ENCODE measurements around the gene SERPINB7.

SERPINB7 gene

GRCh38 chr18:63832470-63832869 lies 57.3 kb downstream of the SERPINB7 start:
- Histone ChIP-seq H2AFZ (ENCODE audit: low read depth) (no peak overlapping the region), H3K4me2 (no peak overlapping the region)
- TF ChIP-seq CTCF (conservative IDR thresholded peaks at IDR 0.05; ENCODE audit: low read depth, low read length): no peak

GRCh38 chr18:63834471-63835113 lies 59.4 kb downstream of the SERPINB7 start:
- H3K79me2 ChIP-seq (ENCODE audit: insufficient read depth, low read depth): no peaks in the 10 kb centered on the region
- no peaks in the 10 kb centered on the region for H3K27me3 ChIP-seq (ENCODE audit: insufficient read depth, low read depth)
- no peaks in the 10 kb centered on the region for H3K36me3 ChIP-seq (ENCODE audit: insufficient read depth)
- no peak overlapping the region for H2AFZ ChIP-seq (ENCODE audit: low read depth)
- no peak overlapping the region for H3K4me3 ChIP-seq (IDR thresholded peaks at IDR 0.05; ENCODE audit: insufficient read depth, low read depth, low read length)
- H3K4me1 ChIP-seq (ENCODE audit: low read depth, poor library complexity, severe bottlenecking): peaks cover 10% of the 10 kb centered on the region
- H3K27ac ChIP-seq: no peak overlapping the region
- no peak overlapping the region for H3K9ac ChIP-seq
- H4K20me1 ChIP-seq (ENCODE audit: insufficient read depth): no peaks in the 10 kb centered on the region; the same call in 1 of the 2 replicates
- TF ChIP-seq CTCF (conservative IDR thresholded peaks at IDR 0.05; ENCODE audit: low read depth, low read length): no peak
- no peak overlapping the region for H3K4me2 ChIP-seq

More at GRCh38 chr18:63832470-63832869, 57.3 kb downstream of the SERPINB7 start:
- no peaks in the 10 kb centered on the region for H4K20me1 ChIP-seq (ENCODE audit: insufficient read depth)
- H3K27ac ChIP-seq: no peak overlapping the region
- H3K79me2 ChIP-seq (ENCODE audit: insufficient read depth, low read depth): no peaks in the 10 kb centered on the region
- no peaks in the 10 kb centered on the region for H3K36me3 ChIP-seq (ENCODE audit: insufficient read depth)
- H3K27me3 ChIP-seq (ENCODE audit: insufficient read depth, low read depth): no peaks in the 10 kb centered on the region
- H3K9ac ChIP-seq: no peak overlapping the region
- peaks cover 10% of the 10 kb centered on the region for H3K4me1 ChIP-seq (ENCODE audit: low read depth, poor library complexity, severe bottlenecking)
- no peak overlapping the region for H3K4me3 ChIP-seq (IDR thresholded peaks at IDR 0.05; ENCODE audit: insufficient read depth, low read depth, low read length)

- H3K9ac ChIP-seq: no peak overlapping the region
- no peak for TF ChIP-seq CTCF (conservative IDR thresholded peaks at IDR 0.05; ENCODE audit: low read depth, low read length)
- H3K27ac ChIP-seq: no peak overlapping the region
- H3K4me3 ChIP-seq (IDR thresholded peaks at IDR 0.05; ENCODE audit: insufficient read depth, low read depth, low read length): no peak overlapping the region
- no peaks in the 10 kb centered on the region for H3K36me3 ChIP-seq (ENCODE audit: insufficient read depth)
- no peak overlapping the region for H2AFZ ChIP-seq (ENCODE audit: low read depth)
- H4K20me1 ChIP-seq (ENCODE audit: insufficient read depth): no peaks in the 10 kb centered on the region; the same call in 1 of the 2 replicates
- peaks cover under 1% of the 10 kb centered on the region for H3K4me1 ChIP-seq (ENCODE audit: low read depth, poor library complexity, severe bottlenecking)
- no peaks in the 10 kb centered on the region for H3K27me3 ChIP-seq (ENCODE audit: insufficient read depth, low read depth)
- no peak overlapping the region for H3K4me2 ChIP-seq
- no peaks in the 10 kb centered on the region for H3K79me2 ChIP-seq (ENCODE audit: insufficient read depth, low read depth)
These were observed 61.2 kb downstream of the SERPINB7 start for GRCh38 chr18:63836456-63836855.

- Histone ChIP-seq H3K9ac (no peak overlapping the region), H3K4me2 (no peak overlapping the region), H3K79me2 (ENCODE audit: insufficient read depth, low read depth) (no peaks in the 10 kb centered on the region), H4K20me1 (ENCODE audit: insufficient read depth) (no peaks in the 10 kb centered on the region; the same call in 1 of the 2 replicates), H2AFZ (ENCODE audit: low read depth) (no peak overlapping the region), H3K27me3 (ENCODE audit: insufficient read depth, low read depth) (no peaks in the 10 kb centered on the region), H3K4me3 (IDR thresholded peaks at IDR 0.05; ENCODE audit: insufficient read depth, low read depth, low read length) (no peak overlapping the region), H3K4me1 (ENCODE audit: low read depth, poor library complexity, severe bottlenecking) (no peaks in the 10 kb centered on the region), H3K36me3 (ENCODE audit: insufficient read depth) (no peaks in the 10 kb centered on the region), H3K27ac (no peak overlapping the region)
- no peak for TF ChIP-seq CTCF (conservative IDR thresholded peaks at IDR 0.05; ENCODE audit: low read depth, low read length)
These were observed 62.4 kb downstream of the SERPINB7 start for GRCh38 chr18:63837590-63837989.

All from KMS-11 (cell line).